ENCODE results near the gene ACAD8.
A peak's percentile ranks its signal among the peaks of the same experiment; 100 is the strongest.

ACAD8 gene

GRCh38 chr11:134260983-134261382, 7.6 kb downstream of the ACAD8 start:
- ChIA-PET CTCF (interaction anchor here (0.8 to 7.7 kb wide), 5 partner anchors 8 to 31 kb away, joined by 3 to 99 read pairs (median 6); partner anchors contain the start of genes ACAD8, GLB1L3 and THYN1), POLR2A (no interaction called here)
- TF ChIP-seq, protein P1, sequence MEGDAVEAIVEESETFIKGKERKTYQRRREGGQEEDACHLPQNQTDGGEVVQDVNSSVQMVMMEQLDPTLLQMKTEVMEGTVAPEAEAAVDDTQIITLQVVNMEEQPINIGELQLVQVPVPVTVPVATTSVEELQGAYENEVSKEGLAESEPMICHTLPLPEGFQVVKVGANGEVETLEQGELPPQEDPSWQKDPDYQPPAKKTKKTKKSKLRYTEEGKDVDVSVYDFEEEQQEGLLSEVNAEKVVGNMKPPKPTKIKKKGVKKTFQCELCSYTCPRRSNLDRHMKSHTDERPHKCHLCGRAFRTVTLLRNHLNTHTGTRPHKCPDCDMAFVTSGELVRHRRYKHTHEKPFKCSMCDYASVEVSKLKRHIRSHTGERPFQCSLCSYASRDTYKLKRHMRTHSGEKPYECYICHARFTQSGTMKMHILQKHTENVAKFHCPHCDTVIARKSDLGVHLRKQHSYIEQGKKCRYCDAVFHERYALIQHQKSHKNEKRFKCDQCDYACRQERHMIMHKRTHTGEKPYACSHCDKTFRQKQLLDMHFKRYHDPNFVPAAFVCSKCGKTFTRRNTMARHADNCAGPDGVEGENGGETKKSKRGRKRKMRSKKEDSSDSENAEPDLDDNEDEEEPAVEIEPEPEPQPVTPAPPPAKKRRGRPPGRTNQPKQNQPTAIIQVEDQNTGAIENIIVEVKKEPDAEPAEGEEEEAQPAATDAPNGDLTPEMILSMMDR (IDR thresholded peaks at IDR 0.05; ENCODE audit: control extremely low read depth, extremely low read depth, low read depth, missing control alignments), result no peak
- no peak for DNase-seq (ENCODE audit: extremely low spot score)

DNA sequence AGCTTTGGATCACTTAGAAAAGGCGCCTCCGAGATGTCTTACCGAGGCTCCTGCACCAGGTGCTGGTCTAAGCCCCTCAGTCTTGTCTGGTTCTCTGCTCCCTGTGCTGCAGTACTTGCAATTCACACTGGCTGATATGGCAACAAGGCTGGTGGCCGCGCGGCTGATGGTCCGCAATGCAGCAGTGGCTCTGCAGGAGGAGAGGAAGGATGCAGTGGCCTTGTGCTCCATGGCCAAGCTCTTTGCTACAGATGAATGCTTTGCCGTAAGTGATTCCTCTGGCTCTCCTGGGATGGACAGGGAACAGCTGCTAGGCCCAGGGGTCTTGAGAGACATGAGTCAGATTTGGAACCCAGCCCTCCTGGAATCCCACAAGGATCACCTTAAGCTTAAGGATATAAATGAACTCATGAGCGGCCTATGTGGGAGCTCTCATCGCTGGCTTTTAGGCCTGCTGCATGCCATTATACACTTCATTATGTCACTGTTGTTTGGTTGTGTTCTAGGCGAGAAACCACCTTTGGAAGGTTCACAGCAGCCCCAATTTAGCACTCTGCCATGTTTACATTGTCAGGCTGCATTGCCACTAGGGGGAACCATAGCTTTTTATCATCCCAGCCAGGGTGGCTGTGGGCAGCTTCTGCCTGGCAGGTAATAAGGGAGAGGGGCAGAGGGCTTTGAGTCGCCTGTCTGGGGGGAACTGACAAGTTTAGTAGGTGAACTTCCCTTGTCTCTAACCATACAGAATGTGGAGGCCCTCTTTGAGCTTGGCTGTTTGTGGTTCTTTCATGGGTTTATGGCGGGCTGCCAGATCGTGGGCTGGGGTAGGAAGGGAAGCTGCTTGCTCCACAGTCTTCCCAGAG, 8.5 kb downstream of the ACAD8 start:
- ChIA-PET CTCF (interaction anchor here (1.0 to 7.7 kb wide), 13 partner anchors 9 to 88 kb away, joined by 3 to 99 read pairs (median 4); partner anchors contain the start of genes ACAD8, GLB1L3 and THYN1), POLR2A (no interaction called here)
- TF ChIP-seq, protein P1 (IDR thresholded peaks at IDR 0.05; ENCODE audit: control extremely low read depth, extremely low read depth, low read depth, missing control alignments), result peak; percentile 64
- DNase-seq (ENCODE audit: extremely low spot score), result peak; percentile 63

- ChIA-PET POLR2A (no interaction called here), CTCF (interaction anchor here (1.0 to 7.7 kb wide), 4 partner anchors 10 to 603 kb away, joined by 3 to 99 read pairs (median 24); partner anchors contain the start of genes ACAD8, GLB1L3 and THYN1)
- DNase-seq (ENCODE audit: extremely low spot score), result no peak
- TF ChIP-seq, protein P1 (IDR thresholded peaks at IDR 0.05; ENCODE audit: control extremely low read depth, extremely low read depth, low read depth, missing control alignments), result no peak
These were observed 11.8 kb downstream of the ACAD8 start for GRCh38 chr11:134264966-134265764.

DNA sequence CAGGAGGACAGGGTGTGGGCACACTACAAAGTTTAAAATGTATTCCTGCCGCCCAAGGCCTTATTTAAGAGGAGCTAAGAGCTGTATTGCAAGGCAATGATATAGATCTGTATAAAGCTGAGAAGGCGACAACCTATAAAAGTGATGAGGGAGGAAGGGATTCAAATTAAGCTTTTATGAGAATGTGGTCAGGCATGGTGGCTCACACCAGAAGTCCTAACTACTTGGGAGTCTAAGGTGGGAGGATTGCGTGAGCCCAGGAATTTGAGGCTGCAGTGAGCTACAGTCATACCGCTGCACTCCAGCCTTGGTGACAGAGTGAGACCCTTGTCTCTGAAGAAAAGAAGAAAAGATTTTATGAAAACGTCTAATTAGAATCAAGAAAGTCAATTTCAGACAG, 13.1 kb downstream of the ACAD8 start:
- no peak for DNase-seq (ENCODE audit: extremely low spot score)
- POLR2A ChIA-PET, result no interaction called here
- CTCF ChIA-PET, result interaction anchor here (7.1 to 7.7 kb wide), 2 partner anchors 9 to 14 kb away, joined by 46 to 99 read pairs; partner anchors contain the start of genes ACAD8, GLB1L3 and THYN1
- TF ChIP-seq, protein P1 (IDR thresholded peaks at IDR 0.05; ENCODE audit: control extremely low read depth, extremely low read depth, low read depth, missing control alignments), result no peak

DNA sequence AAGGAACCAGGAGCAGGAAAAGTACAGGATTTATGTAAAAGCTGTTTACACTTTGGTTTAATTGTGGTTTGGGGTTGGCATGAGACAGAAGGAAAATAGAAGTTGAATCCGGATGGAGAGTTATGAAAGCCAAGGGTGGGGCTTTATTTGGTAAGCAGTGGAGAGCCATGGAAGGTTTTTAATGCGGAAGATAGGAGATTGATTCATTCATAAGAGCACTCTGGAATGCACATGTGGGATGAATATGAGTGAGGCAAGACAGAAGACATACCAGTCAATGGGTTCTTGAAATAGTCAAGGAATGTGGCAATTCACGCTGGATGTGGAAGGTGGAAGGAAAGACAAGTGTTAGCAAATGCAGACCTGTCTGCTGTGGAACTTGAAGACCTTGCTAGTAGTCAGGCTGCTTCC, 13.5 kb downstream of the ACAD8 start:
- ChIA-PET CTCF (interaction anchor here (7.1 to 7.7 kb wide), 2 partner anchors 8 to 14 kb away, joined by 46 to 99 read pairs; partner anchors contain the start of genes ACAD8, GLB1L3 and THYN1), POLR2A (no interaction called here)
- no peak for DNase-seq (ENCODE audit: extremely low spot score)
- TF ChIP-seq, protein P1 (IDR thresholded peaks at IDR 0.05; ENCODE audit: control extremely low read depth, extremely low read depth, low read depth, missing control alignments), result no peak

GRCh38 chr11:134267461-134267860, 14.1 kb downstream of the ACAD8 start:
- TF ChIP-seq, protein P1 (IDR thresholded peaks at IDR 0.05; ENCODE audit: control extremely low read depth, extremely low read depth, low read depth, missing control alignments), result no peak
- DNase-seq (ENCODE audit: extremely low spot score), result no peak
- ChIA-PET POLR2A (no interaction called here), CTCF (interaction anchor here (7.1 to 7.7 kb wide), 2 partner anchors 8 to 15 kb away, joined by 46 to 99 read pairs; partner anchors contain the start of genes ACAD8, GLB1L3 and THYN1)
